ENCODE results near the gene DOCK9. TPM values are rescaled to one million over a fixed set of nuclear protein-coding genes. Genes with fewer than 3 reads are reported as not detected.

Gene DOCK9
- polyA plus RNA-seq, 1 donor (not counting 4 experiments of a cell fraction or from before 2014, with no cell fraction given): 110 TPM

DNA sequence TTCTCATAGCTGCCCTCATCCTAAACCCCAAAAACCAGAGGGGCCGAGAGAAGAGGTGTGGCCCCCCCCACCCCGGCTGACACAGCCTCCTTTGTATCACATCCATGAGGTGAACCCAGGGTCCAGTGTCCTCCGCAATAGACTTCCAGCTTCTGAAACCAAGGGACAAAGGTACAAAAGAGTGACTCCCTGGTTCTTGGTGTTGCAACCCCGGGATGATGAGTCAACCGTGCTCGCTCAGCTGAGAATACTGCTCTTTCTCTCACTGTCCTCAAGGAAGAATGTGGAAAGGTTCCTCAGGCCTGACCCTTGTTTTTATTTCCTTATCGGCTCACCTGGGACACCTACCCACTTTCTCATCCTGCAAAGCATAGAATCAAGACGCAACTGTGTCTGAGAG lies 230.9 kb downstream of the DOCK9 start:
- peaks cover 3% of the 10 kb centered on the region for H3K4me1 ChIP-seq (ENCODE audit: control insufficient read depth, extremely low read depth, insufficient read depth, low read length)
- H3K79me2 ChIP-seq (ENCODE audit: control insufficient read depth, insufficient read depth, low read length): no peaks in the 10 kb centered on the region
- H3K9me3 ChIP-seq (ENCODE audit: control insufficient read depth, low read depth, low read length): no peaks in the 10 kb centered on the region
- DNase-seq (ENCODE audit: low read depth, low spot score) (no peak), FAIRE-seq (no peak)
- no peak overlapping the region for H3K4me3 ChIP-seq (ENCODE audit: control insufficient read depth in 2 of 3, extremely low read depth in 1 of 3, insufficient read depth in 2 of 3, low read depth in 1 of 3, low read length in 3 of 3)
- no peaks in the 10 kb centered on the region for H3K9me1 ChIP-seq (ENCODE audit: control insufficient read depth, extremely low read depth, insufficient read depth, low read length)
- dilution Hi-C loops (cut with MboI; ENCODE audit: extremely low pct_ligation_motif_present, low sequenced_read_pairs): no loop called here
- H3K27me3 ChIP-seq (ENCODE audit: control insufficient read depth, extremely low read depth, insufficient read depth, low read length): peaks cover 23% of the 10 kb centered on the region
- H3K4me2 ChIP-seq (ENCODE audit: control insufficient read depth, extremely low read depth, insufficient read depth, low read depth, low read length): no peak overlapping the region
- no peaks in the 10 kb centered on the region for H4K20me1 ChIP-seq (ENCODE audit: control insufficient read depth, extremely low read depth, insufficient read depth, low read length)
- TF ChIP-seq, protein P1, sequence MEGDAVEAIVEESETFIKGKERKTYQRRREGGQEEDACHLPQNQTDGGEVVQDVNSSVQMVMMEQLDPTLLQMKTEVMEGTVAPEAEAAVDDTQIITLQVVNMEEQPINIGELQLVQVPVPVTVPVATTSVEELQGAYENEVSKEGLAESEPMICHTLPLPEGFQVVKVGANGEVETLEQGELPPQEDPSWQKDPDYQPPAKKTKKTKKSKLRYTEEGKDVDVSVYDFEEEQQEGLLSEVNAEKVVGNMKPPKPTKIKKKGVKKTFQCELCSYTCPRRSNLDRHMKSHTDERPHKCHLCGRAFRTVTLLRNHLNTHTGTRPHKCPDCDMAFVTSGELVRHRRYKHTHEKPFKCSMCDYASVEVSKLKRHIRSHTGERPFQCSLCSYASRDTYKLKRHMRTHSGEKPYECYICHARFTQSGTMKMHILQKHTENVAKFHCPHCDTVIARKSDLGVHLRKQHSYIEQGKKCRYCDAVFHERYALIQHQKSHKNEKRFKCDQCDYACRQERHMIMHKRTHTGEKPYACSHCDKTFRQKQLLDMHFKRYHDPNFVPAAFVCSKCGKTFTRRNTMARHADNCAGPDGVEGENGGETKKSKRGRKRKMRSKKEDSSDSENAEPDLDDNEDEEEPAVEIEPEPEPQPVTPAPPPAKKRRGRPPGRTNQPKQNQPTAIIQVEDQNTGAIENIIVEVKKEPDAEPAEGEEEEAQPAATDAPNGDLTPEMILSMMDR (optimal IDR thresholded peaks at IDR 0.05 in 1 of 3, IDR thresholded peaks at IDR 0.05 in 1 of 3, conservative IDR thresholded peaks at IDR 0.05 in 1 of 3; ENCODE audit: extremely low read depth in 1 of 3, insufficient read depth in 2 of 3, low read length in 3 of 3): no peak
- TF ChIP-seq EZH2 (IDR thresholded peaks at IDR 0.05; ENCODE audit: low read length): no peak
- H2AFZ ChIP-seq (ENCODE audit: control insufficient read depth, low read length): no peak overlapping the region
- no peaks in the 10 kb centered on the region for H3K36me3 ChIP-seq (ENCODE audit: control insufficient read depth in 2 of 2, extremely low read depth in 1 of 2, insufficient read depth in 2 of 2, low read length in 2 of 2)
- H3K27ac ChIP-seq (ENCODE audit: control insufficient read depth, insufficient read depth, low read length): no peak overlapping the region
- no peak overlapping the region for H3K9ac ChIP-seq (ENCODE audit: control insufficient read depth, extremely low read depth, insufficient read depth, low read length)

Small RNA genes lying within 50 kb of the gene (small RNA-seq; reads per million reads assigned to genes)
- gene AL161420.1 (ENCODE audit: insufficient read length in 3 of 3, low read depth in 3 of 3, low replicate concordance in 1 of 3): 0 reads per million in 3 experiments
- gene RNU6-83P (ENCODE audit: insufficient read length in 3 of 3, low read depth in 3 of 3, low replicate concordance in 1 of 3): 0 reads per million in 3 experiments

Other genes with a start within 250 kb of the DOCK9 start
- 0.10 to 0.25 TPM (median 0.13 TPM) in 3 replicates for gene SLC15A1, start 225.4 kb downstream of the DOCK9 start, polyA plus RNA-seq
- gene UBAC2, start 222.8 kb upstream of the DOCK9 start, polyA plus RNA-seq: 82.8 to 104 TPM (median 91.7 TPM) in 3 replicates

Data from keratinocyte (primary cell).